GM19035 (cell line): ENCODE results near the gene RBBP8NL.

ENCODE experiments used
- ATAC-seq: cut with Tn5 transposase; IDR thresholded peaks from one replicate; pipeline ENCODE4 v1.9.1; 2021; ENCODE audit not compliant: unreplicated experiment

RBBP8NL gene

GRCh38 chr20:62409086-62409853 lies 18.1 kb downstream of the RBBP8NL start:
- ATAC-seq: no peak

DNA sequence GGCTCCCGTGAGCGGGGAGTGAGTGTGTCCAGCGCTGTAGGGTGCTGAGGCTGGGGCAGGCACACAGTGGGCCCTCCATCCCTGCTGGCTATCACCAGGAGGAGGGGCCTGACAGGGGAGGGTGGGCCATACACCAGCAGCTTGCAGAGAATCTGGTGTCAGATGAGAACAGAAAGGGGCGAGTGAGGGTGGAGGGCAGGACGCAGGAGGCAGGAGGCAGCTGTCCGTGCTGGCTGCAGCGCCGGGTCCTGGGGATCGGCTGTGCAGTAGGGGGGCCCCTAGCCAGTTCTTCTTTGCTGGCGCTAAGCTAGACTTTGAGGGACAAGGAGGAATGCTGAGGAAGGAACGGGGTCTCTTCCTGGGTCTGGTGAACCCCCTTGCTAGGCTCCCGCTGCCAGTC lies 18.7 kb downstream of the RBBP8NL start:
- no peak for ATAC-seq

DNA sequence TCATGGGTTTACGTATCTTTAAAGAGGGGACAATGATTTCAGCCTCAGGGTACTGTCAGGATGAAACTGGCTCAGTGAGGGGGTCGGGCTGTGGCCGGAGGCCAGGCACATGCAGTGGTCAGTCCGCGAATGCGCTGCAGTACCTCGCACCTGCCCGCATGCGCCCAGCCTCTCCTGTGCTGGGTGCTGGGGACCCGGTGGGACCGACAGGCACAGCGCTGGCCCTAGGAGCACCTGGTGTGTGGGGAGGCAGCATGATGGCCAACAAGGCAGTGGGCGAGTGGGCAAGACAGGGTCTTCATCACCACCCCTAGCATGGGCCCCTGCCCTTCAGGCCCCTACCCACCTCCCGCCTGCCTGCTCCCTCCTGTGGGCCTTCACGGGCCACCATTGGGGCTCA lies 19.3 kb downstream of the RBBP8NL start:
- ATAC-seq: no peak

DNA sequence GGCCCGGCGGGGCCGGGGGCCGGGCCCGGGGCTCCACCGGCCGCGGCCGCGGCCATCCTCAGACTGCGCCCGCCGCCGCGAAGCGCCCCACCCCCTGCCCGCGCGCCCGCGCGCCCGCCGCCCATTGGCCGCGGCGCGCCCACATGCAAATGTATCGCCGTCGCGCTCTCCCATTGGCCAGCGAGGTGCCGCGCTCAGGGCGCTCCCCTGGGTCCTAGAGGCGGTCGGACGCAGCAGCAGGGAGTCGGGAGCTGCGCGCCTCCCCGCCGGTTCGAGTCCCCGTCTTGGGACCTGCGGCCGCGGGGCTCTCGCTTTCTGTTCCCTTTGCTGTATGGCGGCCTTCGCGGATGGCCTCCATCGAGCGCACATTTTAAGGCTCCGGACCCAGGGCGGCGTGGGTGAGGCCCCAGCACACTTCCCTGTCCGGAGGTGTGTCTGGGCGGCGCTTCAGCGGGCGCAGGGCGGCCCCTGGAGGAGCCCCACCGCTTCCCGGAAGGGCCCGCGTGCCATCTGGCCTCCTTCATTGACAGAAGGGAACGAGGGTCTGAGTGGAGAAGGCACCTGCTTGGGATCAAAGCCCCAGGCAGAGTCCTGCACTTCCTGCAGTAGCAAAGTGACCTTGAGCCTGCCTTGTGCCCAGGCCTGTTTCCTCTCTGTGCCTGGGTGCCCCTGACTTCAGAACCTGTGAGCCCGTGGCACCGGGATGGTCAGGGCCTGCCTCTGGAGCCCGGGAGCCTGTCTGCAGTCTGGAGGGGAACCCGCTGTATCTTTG lies 19.9 kb downstream of the RBBP8NL start, which contains the start of gene CABLES2:
Gene CABLES2 (minus strand): TSS at position 65 of the 772 bp plus-strand sequence. CDS start 9 bp downstream, at position 56.
- peak; percentile 82 for ATAC-seq

DNA sequence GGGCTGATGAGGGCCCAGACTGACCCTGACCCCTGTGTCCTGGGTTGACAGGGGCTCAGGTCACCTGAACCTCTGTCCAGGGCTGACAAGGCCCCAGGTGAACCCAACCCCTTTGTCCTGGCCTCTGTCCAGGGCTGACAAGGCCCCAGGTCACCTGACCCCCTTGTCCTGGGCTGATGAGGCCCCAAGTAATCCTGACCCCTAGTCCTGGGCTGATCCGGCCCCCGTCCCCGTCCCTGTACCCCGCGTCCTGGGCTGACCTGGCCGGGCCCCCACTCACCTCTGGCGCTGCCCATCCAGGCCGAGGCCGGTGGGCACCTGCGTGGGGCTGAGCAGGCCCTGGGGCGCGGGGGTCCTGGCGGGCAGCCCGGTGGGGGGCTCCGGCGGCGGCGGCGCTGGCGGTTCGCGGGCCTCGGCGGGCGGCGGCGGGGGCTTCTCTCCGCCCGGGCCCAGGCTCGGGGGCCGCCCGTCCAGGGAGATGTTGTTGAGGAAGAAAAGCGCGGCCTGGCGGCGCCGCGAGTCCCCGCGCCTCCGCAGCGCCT lies 20.6 kb downstream of the RBBP8NL start:
- peak; percentile 14 for ATAC-seq

DNA sequence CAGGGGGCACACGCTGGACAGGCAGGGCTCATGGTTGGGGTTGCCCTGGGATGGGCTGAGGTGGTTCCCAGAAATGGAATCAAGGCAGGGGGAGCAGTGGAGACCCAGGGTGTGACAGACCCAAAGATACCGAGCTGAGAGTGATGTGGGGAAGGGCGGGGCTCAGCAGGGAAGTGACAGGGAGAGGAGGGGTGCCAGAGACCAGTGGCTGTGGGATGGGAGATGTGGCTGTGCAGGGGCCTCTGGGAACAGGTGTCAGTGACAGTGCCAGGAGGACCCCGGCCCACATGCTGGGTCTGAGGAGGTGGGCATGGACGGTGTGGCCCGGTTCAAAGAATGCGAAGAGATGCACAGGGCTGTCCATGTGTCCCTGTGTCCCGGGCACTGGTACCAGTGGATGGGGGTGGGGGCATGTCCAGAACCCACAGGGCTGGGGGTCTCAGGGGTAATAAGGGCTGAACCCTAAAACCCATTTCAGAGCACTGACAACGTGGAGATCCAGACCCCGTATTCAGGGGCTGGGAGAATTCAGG lies 21.3 kb downstream of the RBBP8NL start:
- ATAC-seq: no peak

DNA sequence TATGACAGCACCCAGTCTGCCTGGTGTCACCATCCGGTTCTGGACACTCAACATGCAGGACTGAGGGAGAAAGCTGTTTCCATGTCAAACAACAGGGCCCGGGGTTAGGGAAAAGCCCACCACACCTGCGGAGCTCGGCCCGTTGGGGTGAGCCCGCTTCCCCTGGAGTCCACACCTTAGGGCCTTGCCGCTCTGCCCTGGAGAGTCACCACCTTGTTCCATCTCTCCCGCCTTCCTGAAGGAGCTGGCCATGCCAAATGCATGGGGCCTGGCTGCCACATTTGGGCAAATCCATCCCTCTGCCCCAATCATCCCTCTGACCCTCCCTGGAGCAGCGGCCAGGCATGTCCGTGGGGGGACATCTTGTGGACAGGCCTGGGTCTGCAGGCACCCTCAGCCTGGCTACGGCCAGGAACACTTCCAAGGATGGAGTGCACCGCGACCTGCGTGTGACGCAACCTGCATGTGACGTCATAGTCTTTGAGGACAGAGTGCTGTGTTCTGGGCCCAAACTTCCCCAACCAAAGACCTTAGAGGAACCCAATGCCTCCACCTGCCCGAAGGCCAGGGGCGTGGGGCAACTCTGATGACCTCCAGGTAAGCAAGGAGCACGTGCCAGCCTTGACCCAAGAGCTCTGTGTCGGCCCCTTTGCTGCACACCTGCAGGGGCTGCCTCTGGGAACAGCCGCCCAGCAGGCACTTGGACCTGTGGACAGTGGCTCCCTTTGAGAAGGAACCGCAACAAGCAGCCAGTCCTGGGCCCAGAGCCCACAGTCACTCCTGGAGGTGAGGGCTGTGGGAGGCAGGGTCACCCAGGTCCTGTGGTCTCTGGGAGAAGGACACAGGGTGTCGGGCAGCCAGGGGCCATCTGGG lies 22.0 kb downstream of the RBBP8NL start:
- no peak for ATAC-seq

DNA sequence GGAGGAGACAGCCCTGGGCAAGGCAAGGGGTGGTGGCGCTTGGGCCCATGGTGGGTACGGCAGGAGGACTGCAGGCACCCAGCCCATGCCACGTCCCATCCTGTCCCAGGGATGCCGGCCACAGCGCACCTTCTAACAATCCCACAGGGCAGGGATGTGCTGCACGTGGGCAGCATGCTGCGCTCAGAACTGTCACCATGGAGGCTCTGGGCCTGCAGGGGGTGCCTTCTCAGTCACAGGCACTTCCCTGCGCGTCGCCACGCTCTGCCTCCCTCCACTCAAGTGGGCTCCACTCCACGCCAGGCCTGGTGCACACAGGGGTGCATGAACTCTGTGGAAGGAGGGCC lies 22.6 kb downstream of the RBBP8NL start:
- no peak for ATAC-seq

DNA sequence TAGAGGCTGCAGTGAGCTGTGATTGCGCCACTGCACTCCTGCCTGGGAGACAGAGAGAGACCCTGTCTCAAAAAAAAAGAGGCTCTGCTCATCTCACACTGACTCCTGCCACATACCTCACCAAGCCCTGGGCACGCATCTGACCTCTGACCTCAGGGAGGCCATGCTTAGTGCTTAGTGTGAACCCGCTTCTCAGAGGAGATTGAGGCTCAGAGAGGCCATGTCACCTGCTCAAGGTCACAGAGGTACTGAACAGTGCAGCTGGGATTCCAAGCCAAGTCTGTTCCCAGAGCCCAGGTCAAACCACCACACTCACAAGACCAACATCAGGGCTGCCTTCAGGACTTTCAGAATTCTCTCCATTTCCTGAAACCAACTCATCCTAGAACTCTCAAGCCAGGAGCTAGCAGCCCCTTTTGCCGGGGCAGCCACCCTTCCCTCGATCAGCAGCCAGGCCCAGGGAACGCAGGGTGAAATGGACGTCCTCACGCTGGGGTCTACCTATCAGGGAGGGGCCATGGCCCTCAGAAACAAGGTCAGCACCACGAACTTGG lies 23.1 kb downstream of the RBBP8NL start:
- no peak for ATAC-seq

DNA sequence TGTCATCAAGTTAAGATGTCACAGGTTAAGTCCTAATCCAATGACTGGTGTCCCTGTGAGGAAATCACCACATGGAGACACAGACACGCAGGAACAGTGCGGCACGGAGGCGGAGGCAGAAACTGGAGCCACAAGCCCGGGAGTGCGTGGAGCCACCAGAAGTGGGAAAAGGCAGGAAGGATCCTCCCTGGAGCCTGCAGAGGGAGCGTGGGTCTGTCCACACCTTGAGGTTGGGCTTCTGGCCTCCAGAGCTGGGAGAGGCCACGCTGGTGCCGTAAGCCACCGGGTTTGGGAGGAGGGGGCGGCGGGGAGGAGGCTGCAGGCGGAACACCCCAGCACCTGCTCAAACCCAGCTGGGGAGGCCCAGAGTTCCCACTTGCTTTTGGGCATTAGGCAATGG lies 24.0 kb downstream of the RBBP8NL start:
- ATAC-seq: no peak

DNA sequence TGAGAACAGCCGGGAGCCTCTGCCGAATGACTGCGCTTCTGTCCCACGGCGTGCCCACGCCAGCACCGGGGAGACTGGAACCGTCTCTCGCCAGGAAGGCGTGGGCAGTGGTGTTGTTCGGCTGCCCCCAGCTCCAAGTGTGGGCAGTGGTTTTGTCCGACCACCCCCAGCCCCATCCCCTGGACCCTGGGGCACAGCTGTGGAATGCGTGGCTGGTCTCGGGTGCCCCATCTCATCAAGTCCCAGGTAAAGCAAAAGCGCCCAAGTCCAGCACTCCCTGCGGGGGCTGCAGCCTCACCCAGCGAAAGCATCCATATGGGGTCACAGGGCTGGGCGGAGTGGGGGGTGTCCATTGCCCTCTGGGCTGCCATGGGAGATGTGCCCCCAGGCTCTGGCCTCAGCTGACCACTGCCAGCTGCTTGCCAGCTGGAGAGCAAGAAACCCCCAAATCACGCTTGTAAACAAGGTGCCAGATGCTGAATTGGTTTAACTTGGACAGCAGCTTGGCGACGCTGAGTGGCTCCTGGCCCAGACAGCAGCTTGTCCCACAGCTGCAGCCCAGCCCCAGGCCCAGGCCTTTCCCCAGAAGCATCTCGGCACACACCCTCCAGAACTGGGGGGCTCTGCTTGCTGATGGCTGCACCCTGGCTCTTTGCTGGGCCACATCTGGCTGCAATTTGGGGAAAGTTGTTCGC lies 24.7 kb downstream of the RBBP8NL start:
- ATAC-seq: no peak

- ATAC-seq: no peak
Observed at GRCh38 chr20:62401331-62401779, 26.0 kb downstream of the RBBP8NL start.

DNA sequence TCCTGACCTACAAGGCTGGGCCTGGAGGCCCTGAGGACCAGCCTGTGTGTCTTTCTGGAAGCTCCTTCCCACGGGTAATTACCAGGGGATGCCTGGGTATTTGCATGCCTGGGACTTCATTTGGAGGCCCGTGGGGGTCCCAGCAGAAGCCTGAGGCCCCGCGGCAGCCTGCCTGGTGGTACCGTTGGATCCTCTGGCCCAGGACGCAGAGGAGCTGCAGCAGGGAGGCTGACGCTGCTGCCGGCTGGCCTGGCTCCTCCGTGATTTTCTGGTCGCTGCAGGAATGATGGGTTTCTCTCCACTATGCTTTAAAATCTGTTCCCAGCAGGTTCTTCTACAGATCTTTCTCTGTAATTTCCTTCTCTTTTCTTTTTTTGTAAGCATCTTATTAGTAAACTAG lies 26.8 kb downstream of the RBBP8NL start:
- ATAC-seq: no peak

- ATAC-seq: no peak
Observed at GRCh38 chr20:62400021-62400420, 27.3 kb downstream of the RBBP8NL start.

- ATAC-seq: no peak
Observed at GRCh38 chr20:62398120-62398821, 29.1 kb downstream of the RBBP8NL start.

DNA sequence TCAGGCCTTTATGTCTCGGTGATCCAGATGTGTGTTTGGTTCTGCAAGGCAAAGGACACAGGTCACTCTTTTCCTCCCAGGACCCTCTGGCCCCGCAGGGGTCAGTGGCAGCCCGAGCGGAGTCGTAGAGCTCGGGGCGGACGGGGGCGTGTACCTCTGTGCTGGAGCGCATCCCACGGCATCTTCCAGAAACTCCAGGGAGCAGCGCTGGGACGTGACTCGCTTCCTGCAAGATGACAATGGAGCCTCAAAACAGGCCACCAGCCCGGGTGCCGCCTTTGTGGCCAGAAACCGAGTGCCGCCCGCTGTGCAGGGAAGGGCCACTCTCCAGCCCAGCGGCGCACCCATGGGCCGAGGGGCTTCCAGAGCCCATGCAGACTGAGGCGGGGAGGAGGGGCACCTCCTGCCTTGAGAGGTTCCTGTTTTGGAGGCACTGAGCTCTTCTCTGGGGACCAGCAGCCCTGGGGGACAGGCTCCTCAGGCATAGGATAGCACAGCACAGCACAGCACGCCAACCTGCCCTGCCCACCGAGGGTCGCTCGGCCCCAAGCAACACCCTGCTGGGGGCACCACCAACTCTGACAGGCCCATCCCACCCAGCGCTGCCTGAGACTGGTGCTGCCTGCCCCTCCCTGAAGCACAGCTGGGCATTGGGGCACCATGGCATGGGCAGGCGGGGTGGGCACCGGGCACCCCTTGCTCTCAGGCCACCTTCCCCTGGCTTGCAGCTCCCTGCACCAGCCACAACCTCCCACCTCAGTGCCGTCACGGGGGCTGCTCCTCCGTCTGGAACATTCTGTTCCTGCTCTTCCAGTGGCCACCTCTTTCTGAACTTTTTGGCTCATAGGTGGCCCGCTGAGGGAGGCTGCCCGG lies 30.7 kb downstream of the RBBP8NL start:
- no peak for ATAC-seq

- no peak for ATAC-seq
Observed at GRCh38 chr20:62395311-62396242, 31.8 kb downstream of the RBBP8NL start.
